ENCODE results near the gene TMEM87A. TPM values are rescaled to one million over a fixed set of nuclear protein-coding genes. Genes with fewer than 3 reads are reported as not detected.

The TMEM87A gene
- total RNA-seq, 3 donors from 2014 or later, result 57.9 to 145 (median 102) TPM

GRCh38 chr15:42282344-42282743 is 9.1 kb upstream of the TMEM87A start:
- TF ChIP-seq, protein P1, sequence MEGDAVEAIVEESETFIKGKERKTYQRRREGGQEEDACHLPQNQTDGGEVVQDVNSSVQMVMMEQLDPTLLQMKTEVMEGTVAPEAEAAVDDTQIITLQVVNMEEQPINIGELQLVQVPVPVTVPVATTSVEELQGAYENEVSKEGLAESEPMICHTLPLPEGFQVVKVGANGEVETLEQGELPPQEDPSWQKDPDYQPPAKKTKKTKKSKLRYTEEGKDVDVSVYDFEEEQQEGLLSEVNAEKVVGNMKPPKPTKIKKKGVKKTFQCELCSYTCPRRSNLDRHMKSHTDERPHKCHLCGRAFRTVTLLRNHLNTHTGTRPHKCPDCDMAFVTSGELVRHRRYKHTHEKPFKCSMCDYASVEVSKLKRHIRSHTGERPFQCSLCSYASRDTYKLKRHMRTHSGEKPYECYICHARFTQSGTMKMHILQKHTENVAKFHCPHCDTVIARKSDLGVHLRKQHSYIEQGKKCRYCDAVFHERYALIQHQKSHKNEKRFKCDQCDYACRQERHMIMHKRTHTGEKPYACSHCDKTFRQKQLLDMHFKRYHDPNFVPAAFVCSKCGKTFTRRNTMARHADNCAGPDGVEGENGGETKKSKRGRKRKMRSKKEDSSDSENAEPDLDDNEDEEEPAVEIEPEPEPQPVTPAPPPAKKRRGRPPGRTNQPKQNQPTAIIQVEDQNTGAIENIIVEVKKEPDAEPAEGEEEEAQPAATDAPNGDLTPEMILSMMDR (IDR thresholded peaks at IDR 0.05), result no peak
- no peak for TF ChIP-seq POLR2AphosphoS5 (IDR thresholded peaks at IDR 0.05)
- TF ChIP-seq POLR2A (IDR thresholded peaks at IDR 0.05), result no peak
- Histone ChIP-seq H3K27me3 (no peaks in the 10 kb centered on the region), H3K4me1 (no peaks in the 10 kb centered on the region), H3K4me3 (no peak overlapping the region), H3K36me3 (no peaks in the 10 kb centered on the region), H3K9me3 (no peaks in the 10 kb centered on the region), H3K27ac (no peak overlapping the region)
- intact Hi-C loops (cut with DNase I; ENCODE audit: low total_unique reads), result no loop called here
- no peak for DNase-seq (ENCODE audit: low spot score in 2 of 2)

DNA sequence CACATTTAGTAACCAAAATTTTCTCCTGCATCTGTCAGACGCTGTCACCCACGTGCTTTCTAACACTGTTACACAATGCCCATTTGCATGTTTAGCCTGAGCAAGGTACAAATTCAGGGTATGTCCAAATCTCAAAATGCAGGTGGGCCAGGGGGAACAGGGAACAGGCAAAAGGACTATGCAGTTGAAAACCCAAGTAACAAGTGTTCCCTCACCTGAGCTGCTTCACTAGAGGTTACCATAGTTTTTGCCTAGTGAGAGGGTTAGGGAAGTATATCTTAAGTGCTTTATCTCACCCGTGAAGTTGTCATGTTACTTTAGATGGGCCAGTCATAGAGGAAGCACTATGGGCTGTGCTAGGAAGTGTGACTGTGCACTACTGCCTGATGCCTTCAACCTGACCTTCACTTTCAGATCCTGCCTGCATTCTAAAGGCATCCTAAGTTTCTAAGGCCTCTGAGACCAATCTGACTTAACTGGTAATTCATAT is 6.0 kb upstream of the TMEM87A start:
- H3K4me1 ChIP-seq, result peaks cover 0 to 11% of the 10 kb centered on the region in 2 donors
- TF ChIP-seq, protein P1 (IDR thresholded peaks at IDR 0.05), result no peak
- TF ChIP-seq POLR2A (IDR thresholded peaks at IDR 0.05) (no peak), POLR2AphosphoS5 (IDR thresholded peaks at IDR 0.05) (no peak)
- H3K9me3 ChIP-seq, result no peaks in the 10 kb centered on the region
- H3K27me3 ChIP-seq, result no peaks in the 10 kb centered on the region
- DNase-seq (ENCODE audit: low spot score in 2 of 2), result no peak
- H3K27ac ChIP-seq, result no peak overlapping the region
- intact Hi-C loops (cut with DNase I; ENCODE audit: low total_unique reads), result no loop called here
- H3K36me3 ChIP-seq, result no peaks in the 10 kb centered on the region
- H3K4me3 ChIP-seq, result no peak overlapping the region

- Histone ChIP-seq H3K4me1 (peaks cover 0 to 11% of the 10 kb centered on the region in 2 donors), H3K36me3 (no peaks in the 10 kb centered on the region), H3K27ac (no peak overlapping the region), H3K27me3 (no peaks in the 10 kb centered on the region), H3K4me3 (no peak overlapping the region), H3K9me3 (no peaks in the 10 kb centered on the region)
- intact Hi-C loops (cut with DNase I; ENCODE audit: low total_unique reads), result no loop called here
- TF ChIP-seq POLR2AphosphoS5 (IDR thresholded peaks at IDR 0.05), result no peak
- TF ChIP-seq, protein P1 (IDR thresholded peaks at IDR 0.05), result no peak
- DNase-seq (ENCODE audit: low spot score in 2 of 2), result no peak
Measured at GRCh38 chr15:42276762-42277161, 3.5 kb upstream of the TMEM87A start.

DNA sequence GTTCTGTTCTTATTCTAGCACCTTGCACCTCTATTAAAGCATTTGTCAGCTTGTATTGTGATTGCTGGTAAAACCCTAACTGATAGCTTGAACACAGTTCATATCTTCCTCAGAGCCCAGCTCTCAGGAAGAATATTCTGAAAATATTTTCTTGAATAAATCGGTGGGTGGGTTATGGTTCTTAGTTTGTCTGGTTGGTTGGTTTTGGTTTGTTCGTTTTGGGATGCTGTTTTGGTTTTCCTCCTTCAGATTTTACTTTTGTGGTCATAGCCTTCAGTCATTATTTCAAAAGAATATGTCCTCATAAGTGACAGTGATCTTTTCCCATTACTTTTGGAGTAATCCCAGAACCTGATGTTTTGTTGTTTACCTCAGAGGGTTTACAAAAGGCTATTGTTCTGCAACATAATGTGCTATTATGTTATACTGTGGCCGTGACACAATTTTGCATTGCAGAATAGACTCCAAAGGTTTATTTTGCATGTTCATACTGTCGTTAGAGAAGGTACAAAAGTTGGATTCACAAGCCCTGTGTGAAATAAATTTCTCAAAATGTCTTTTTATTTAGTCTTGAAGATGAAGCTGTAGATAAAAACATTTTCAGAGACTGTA is 2.7 kb upstream of the TMEM87A start:
- no peaks in the 10 kb centered on the region for H3K36me3 ChIP-seq
- H3K4me1 ChIP-seq, result peaks cover 0 to 20% of the 10 kb centered on the region in 2 donors
- H3K9me3 ChIP-seq, result no peaks in the 10 kb centered on the region
- H3K4me3 ChIP-seq, result peak overlapping the region in 2 of 3 donors; percentile 80 to 82
- intact Hi-C loops (cut with DNase I; ENCODE audit: low total_unique reads), result no loop called here
- H3K27me3 ChIP-seq, result no peaks in the 10 kb centered on the region
- peak overlapping the region; percentile 99 for H3K27ac ChIP-seq
- DNase-seq (ENCODE audit: low spot score in 2 of 2), result no peak
- TF ChIP-seq, protein P1 (IDR thresholded peaks at IDR 0.05), result no peak
- TF ChIP-seq POLR2AphosphoS5 (IDR thresholded peaks at IDR 0.05), result no peak
- TF ChIP-seq POLR2A (IDR thresholded peaks at IDR 0.05), result no peak

DNA sequence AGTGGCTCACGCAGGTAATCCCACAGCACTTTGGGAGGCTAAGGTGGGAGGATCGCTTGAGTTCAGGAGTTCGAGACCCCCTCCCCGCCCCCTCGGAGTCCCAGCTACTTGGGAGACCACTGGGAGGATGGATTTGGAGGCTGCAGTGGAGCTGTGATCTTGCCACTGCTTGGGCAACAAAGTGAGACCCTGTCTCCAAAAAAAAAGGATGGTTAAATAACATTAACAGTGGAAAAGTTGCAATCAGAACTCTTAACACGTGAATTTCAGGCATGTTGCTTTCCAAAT is 1.4 kb upstream of the TMEM87A start:
- intact Hi-C loops (cut with DNase I; ENCODE audit: low total_unique reads), result no loop called here
- Histone ChIP-seq H3K27me3 (no peaks in the 10 kb centered on the region), H3K4me1 (peaks cover 0 to 27% of the 10 kb centered on the region in 2 donors), H3K4me3 (peak overlapping the region; percentile 77 to 82 (median 80)), H3K27ac (peak overlapping the region; percentile 99), H3K9me3 (no peaks in the 10 kb centered on the region), H3K36me3 (no peaks in the 10 kb centered on the region)
- no peak for TF ChIP-seq POLR2AphosphoS5 (IDR thresholded peaks at IDR 0.05)
- TF ChIP-seq, protein P1 (IDR thresholded peaks at IDR 0.05), result no peak
- TF ChIP-seq POLR2A (IDR thresholded peaks at IDR 0.05), result no peak
- no peak for DNase-seq (ENCODE audit: low spot score in 2 of 2)
